Neural crest cell (in vitro differentiated cells): Measurements from ENCODE around the gene KASH5. TPM values are rescaled to one million over a fixed set of nuclear protein-coding genes. Genes with fewer than 3 reads are reported as not detected.

Experiments used
- DNase-seq: peaks from one replicate; pipeline ENCODE4 v3.0.0; 2021; ENCODE audit warnings: low read depth, mixed read lengths, low spot score
- H3K27ac Mint-ChIP-seq: one replicate; pipeline ENCODE4 v1.8.0; 2021; ENCODE audit warnings: mild to moderate bottlenecking, mixed read lengths; ENCODE audit not compliant: unreplicated experiment
- H3K27me3 Mint-ChIP-seq: 2 replicates; pipeline ENCODE4 v1.8.0; 2021; ENCODE audit warnings: low read depth, mild to moderate bottlenecking, mixed read lengths
- H3K36me3 Mint-ChIP-seq: 2 replicates; pipeline ENCODE4 v1.8.0; 2021; ENCODE audit warnings: low read depth, mild to moderate bottlenecking, mixed read lengths
- H3K4me1 Mint-ChIP-seq: 2 replicates; pipeline ENCODE4 v1.8.0; 2021; ENCODE audit warnings: mixed read lengths
- H3K4me3 Mint-ChIP-seq: one replicate; pipeline ENCODE4 v1.8.0; 2021; ENCODE audit warnings: mild to moderate bottlenecking, mixed read lengths
- H3K9me3 Mint-ChIP-seq: 2 replicates; pipeline ENCODE4 v1.8.0; 2021; ENCODE audit warnings: mixed read lengths
- long read RNA-seq: library from polyadenylated mRNA; unstranded; transcript quantifications from one replicate; pipeline ENCODE4 v2.0.0, GENCODE V29; 2020
- total RNA-seq: library from RNA; stranded (reverse); gene quantifications from 2 replicates; pipeline ENCODE4 v1.2.1, GENCODE V29; 2021
- TF ChIP-seq, protein P1 (sequence below): fragments of 200-600 bp; sonication (generic); conservative IDR thresholded peaks from 2 replicates; pipeline ENCODE4 v1.5.0; 2021; ENCODE audit warnings: antibody characterized with exemption, mild to moderate bottlenecking

The KASH5 gene, protein sequence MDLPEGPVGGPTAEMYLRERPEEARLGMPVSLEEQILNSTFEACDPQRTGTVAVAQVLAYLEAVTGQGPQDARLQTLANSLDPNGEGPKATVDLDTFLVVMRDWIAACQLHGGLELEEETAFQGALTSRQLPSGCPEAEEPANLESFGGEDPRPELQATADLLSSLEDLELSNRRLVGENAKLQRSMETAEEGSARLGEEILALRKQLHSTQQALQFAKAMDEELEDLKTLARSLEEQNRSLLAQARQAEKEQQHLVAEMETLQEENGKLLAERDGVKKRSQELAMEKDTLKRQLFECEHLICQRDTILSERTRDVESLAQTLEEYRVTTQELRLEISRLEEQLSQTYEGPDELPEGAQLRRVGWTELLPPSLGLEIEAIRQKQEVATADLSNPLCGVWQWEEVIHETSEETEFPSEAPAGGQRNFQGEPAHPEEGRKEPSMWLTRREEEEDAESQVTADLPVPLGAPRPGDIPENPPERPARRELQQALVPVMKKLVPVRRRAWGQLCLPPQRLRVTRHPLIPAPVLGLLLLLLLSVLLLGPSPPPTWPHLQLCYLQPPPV
- not detected in 2 replicates for total RNA-seq
- long read RNA-seq = 0 reads

DNA sequence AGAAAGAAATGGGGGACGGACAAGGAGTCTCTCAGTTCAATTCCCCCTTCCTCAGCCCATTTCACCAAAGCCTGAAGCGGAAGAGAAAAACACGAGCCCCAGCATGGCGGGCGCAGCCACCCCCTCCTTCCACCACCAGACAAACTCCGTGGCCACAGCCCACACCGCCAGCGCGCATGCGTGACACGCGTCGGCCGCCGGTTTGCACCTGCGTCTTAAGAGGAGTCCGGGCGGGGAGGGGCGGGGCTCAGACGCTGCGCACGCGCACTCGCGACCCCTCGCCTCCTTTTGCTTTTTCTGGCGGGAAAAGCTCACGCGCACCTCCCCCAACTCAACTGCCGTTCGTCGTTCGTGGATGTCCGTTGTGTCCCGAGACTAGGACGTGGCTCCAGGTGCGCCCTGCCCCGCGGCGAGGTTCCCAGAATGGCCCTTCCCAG is at the start of gene KASH5:
Gene KASH5, plus strand, starts transcription at position 314 of the 437 bp plus-strand sequence. CDS start 2,635 bp downstream, outside the sequence.
- Mint-ChIP-seq H3K4me1 (peaks cover 4% of the 10 kb centered on the region), H3K27ac (no peak within 1 kb of the TSS), H3K36me3 (no peaks in the 10 kb centered on the region), H3K9me3 (no peaks in the 10 kb centered on the region), H3K4me3 (no peak within 1 kb of the TSS), H3K27me3 (peaks cover 15% of the 10 kb centered on the region)
- DNase-seq = no peak
- TF ChIP-seq, protein P1, sequence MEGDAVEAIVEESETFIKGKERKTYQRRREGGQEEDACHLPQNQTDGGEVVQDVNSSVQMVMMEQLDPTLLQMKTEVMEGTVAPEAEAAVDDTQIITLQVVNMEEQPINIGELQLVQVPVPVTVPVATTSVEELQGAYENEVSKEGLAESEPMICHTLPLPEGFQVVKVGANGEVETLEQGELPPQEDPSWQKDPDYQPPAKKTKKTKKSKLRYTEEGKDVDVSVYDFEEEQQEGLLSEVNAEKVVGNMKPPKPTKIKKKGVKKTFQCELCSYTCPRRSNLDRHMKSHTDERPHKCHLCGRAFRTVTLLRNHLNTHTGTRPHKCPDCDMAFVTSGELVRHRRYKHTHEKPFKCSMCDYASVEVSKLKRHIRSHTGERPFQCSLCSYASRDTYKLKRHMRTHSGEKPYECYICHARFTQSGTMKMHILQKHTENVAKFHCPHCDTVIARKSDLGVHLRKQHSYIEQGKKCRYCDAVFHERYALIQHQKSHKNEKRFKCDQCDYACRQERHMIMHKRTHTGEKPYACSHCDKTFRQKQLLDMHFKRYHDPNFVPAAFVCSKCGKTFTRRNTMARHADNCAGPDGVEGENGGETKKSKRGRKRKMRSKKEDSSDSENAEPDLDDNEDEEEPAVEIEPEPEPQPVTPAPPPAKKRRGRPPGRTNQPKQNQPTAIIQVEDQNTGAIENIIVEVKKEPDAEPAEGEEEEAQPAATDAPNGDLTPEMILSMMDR = no peak

DNA sequence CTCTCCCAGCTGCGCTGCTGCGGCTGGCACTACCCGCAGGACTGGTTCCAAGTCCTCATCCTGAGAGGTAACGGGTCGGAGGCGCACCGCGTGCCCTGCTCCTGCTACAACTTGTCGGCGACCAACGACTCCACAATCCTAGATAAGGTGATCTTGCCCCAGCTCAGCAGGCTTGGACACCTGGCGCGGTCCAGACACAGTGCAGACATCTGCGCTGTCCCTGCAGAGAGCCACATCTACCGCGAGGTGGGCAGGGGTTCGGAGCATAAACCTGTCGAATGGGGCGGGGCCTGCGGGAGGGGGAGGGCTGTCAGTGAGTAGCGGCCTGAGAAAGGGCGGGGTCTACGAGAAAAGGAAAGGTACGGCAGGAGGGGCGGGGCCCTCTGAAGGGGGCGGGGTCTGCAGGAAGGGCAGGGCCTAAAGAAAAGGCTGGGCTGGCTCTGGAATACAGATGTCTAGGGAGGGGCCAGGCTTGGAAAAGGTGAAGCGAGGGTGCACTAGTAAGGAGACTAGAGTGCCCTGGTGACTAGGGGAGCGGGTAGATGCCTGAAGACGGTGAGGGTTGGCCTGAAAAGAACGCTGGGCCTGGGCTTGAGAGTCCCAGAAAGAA is 49.3 kb upstream of the KASH5 start:
- Mint-ChIP-seq H3K4me3 (peak overlapping the region; percentile 62), H3K9me3 (peaks cover 3% of the 10 kb centered on the region), H3K36me3 (peaks cover 21% of the 10 kb centered on the region), H3K27me3 (peaks cover 23% of the 10 kb centered on the region), H3K4me1 (peaks cover 38% of the 10 kb centered on the region), H3K27ac (no peak overlapping the region)
- TF ChIP-seq, protein P1 = no peak
- DNase-seq = peak; percentile 30

DNA sequence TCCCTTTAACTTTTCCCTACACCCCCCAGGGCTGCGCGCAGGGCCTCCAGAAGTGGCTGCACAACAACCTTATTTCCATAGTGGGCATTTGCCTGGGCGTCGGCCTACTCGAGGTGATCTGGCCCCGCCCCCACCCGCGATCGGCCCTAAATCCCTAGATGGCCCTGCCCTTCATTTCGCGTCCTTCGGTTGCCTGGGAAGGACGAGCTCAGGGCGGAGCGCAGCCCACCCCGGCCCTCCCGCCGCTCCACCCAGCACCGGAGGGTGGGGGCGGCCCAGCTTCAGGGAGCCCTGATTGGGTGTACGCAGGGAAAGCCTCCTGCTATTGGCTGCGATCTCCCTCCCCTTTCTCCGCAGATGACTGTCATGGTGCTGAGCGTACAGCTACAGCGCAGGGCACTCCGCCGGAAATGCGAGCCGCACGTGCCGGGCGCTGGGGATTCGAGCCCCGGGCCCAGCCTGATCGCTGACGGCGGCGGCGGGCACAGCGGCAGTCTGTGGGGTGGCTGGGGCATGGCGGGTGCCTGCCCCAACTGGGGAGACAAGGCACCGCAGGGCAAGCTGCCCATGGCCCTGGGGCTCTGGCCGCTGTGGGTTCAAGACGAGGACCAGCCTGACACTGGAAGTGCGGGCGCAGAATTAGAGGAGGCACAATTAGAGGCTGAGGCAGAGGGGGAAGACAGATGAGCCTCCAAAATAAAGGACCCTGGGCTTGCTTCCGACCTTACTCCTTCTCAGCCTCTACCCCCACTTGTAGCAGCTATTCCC is 48.6 kb upstream of the KASH5 start:
- Mint-ChIP-seq H3K27ac (no peak overlapping the region), H3K4me1 (peaks cover 41% of the 10 kb centered on the region), H3K9me3 (peaks cover 3% of the 10 kb centered on the region), H3K27me3 (peaks cover 23% of the 10 kb centered on the region), H3K4me3 (peak overlapping the region; percentile 63), H3K36me3 (peaks cover 23% of the 10 kb centered on the region)
- DNase-seq = peak; percentile 50
- TF ChIP-seq, protein P1 = no peak

DNA sequence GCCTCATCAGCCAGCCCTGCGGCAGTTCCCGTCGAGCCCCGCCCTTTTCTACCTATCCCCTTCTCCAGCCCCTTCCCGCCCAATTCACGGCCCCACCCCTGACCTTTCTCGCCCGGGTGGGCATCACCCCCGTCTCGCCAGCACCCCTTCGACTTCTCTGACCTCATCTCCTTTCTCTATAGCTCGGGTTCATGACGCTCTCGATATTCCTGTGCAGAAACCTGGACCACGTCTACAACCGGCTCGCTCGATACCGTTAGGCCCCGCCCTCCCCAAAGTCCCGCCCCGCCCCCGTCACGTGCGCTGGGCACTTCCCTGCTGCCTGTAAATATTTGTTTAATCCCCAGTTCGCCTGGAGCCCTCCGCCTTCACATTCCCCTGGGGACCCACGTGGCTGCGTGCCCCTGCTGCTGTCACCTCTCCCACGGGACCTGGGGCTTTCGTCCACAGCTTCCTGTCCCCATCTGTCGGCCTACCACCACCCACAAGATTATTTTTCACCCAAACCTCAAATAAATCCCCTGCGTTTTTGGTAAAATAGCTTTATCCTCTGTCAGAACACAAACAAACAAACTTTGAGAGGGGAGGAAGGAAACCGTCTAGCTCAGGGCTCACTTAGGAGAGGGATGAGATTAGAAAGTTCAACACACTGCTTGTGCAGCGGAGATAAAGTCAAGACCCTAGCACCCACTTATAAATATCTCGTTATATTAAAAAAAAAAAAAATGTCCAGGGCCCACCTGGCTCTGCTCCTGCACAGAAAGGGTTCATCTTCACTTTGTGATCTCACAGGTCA is 47.8 kb upstream of the KASH5 start:
- Mint-ChIP-seq H3K27me3 (peaks cover 22% of the 10 kb centered on the region), H3K4me1 (peaks cover 43% of the 10 kb centered on the region), H3K27ac (no peak overlapping the region), H3K9me3 (peaks cover 3% of the 10 kb centered on the region), H3K4me3 (peak overlapping the region; percentile 63), H3K36me3 (peaks cover 29% of the 10 kb centered on the region)
- DNase-seq = no peak
- TF ChIP-seq, protein P1 = no peak
